Uterus (tissue), 2 donors: Measurements from ENCODE around the gene REEP3.

Experiments
- POLR2A ChIP-seq, 2 donors: fragments of 450-650 bp; IDR thresholded peaks; one replicate each; pipeline ENCODE4 v1.6.1; 2016; ENCODE audit warnings: antibody characterized with exemption in 2 of 2, mild to moderate bottlenecking in 1 of 2, moderate library complexity in 1 of 2
- TF ChIP-seq, protein P1 (sequence below), 4 experiments: fragments of 200-600 bp in 2 of 4; fragments of 450-650 bp in 2 of 4; sonication (generic) in 2 of 4; IDR thresholded peaks; one replicate each; pipeline ENCODE4 v1.5.1; 2016 to 2019; ENCODE audit warnings: antibody characterized with exemption in 4 of 4, mild to moderate bottlenecking in 2 of 4, moderate library complexity in 1 of 4

DNA sequence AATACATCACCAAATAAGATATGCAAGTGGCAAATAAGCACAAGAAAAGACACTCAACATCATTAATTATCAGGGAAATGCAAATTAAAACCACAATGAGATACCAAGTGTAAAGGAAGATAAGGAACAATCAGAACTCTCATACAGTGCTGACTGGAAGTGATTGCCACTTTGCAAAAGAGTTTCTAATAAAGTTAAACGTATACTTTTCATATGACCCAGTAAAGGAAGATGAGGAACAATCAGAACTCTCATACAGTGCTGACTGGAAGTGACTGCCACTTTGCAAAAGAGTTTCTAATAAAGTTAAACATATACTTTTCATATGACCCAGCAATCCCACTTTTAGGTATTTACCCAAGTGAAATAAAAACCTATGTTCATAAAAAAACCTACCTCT is 43.3 kb upstream of the REEP3 start:
- TF ChIP-seq, protein P1, sequence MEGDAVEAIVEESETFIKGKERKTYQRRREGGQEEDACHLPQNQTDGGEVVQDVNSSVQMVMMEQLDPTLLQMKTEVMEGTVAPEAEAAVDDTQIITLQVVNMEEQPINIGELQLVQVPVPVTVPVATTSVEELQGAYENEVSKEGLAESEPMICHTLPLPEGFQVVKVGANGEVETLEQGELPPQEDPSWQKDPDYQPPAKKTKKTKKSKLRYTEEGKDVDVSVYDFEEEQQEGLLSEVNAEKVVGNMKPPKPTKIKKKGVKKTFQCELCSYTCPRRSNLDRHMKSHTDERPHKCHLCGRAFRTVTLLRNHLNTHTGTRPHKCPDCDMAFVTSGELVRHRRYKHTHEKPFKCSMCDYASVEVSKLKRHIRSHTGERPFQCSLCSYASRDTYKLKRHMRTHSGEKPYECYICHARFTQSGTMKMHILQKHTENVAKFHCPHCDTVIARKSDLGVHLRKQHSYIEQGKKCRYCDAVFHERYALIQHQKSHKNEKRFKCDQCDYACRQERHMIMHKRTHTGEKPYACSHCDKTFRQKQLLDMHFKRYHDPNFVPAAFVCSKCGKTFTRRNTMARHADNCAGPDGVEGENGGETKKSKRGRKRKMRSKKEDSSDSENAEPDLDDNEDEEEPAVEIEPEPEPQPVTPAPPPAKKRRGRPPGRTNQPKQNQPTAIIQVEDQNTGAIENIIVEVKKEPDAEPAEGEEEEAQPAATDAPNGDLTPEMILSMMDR (IDR thresholded peaks at IDR 0.05): no peak
- no peak for TF ChIP-seq POLR2A (IDR thresholded peaks at IDR 0.05)
